HepG2 (cell line): Measurements from ENCODE around the gene NDUFB6.

Source experiments
- EZH2 ChIP-seq: conservative IDR thresholded peaks from 2 replicates; pipeline ENCODE4 v1.6.1; 2012; ENCODE audit warnings: mild to moderate bottlenecking, low read depth, low read length, moderate library complexity
- IRF2 ChIP-seq: IDR thresholded peaks from 2 replicates; pipeline ENCODE4 v1.6.1; 2018; ENCODE audit warnings: missing genetic modification reagents, missing compliant biosample characterization
- RAD21 ChIP-seq: fragments of 450-650 bp; formaldehyde crosslinking; IDR thresholded peaks from 2 replicates; pipeline ENCODE4 v1.5.0; 2020; ENCODE audit warnings: mild to moderate bottlenecking
- TAF1 ChIP-seq: sonication (generic); formaldehyde crosslinking; IDR thresholded peaks from 2 replicates; pipeline ENCODE4 v1.4.0; 2020; ENCODE audit warnings: missing genetic modification reagents
- TGIF2 ChIP-seq: IDR thresholded peaks from 2 replicates; pipeline ENCODE4 v1.6.1; 2016; ENCODE audit warnings: control low read depth, missing compliant biosample characterization
- ZNF557 ChIP-seq: sonication (generic); formaldehyde crosslinking; IDR thresholded peaks from 2 replicates; pipeline ENCODE4 v1.4.0; 2020; ENCODE audit warnings: missing genetic modification reagents
- TF ChIP-seq, protein P1 (sequence below): sonication (generic); formaldehyde crosslinking; IDR thresholded peaks from 2 replicates; pipeline ENCODE4 v1.4.0; 2020; ENCODE audit warnings: missing genetic modification reagents, mild to moderate bottlenecking, borderline replicate concordance
- TF ChIP-seq, protein P2 (sequence below): sonication (generic); formaldehyde crosslinking; IDR thresholded peaks from 2 replicates; pipeline ENCODE4 v1.4.0; 2020; ENCODE audit warnings: missing genetic modification reagents
- TF ChIP-seq, protein P3 (sequence below): IDR thresholded peaks from 2 replicates; pipeline ENCODE4 v1.6.1; 2016; ENCODE audit warnings: low read depth, control low read depth
- TF ChIP-seq, protein P4 (sequence below): sonication (generic); formaldehyde crosslinking; IDR thresholded peaks from 2 replicates; pipeline ENCODE4 v1.5.0; 2020; ENCODE audit warnings: mild to moderate bottlenecking, missing genetic modification reagents, moderate library complexity
- TF ChIP-seq, protein P5 (sequence below), 2 experiments: IDR thresholded peaks; 2 replicates each; pipeline ENCODE4 v1.6.1; 2011 to 2012; ENCODE audit warnings: low read length in 2 of 2, borderline replicate concordance in 1 of 2, low read depth in 1 of 2, mild to moderate bottlenecking in 1 of 2, moderate library complexity in 1 of 2
- TF ChIP-seq, protein P6 (sequence below): sonication (generic); formaldehyde crosslinking; IDR thresholded peaks from 2 replicates; pipeline ENCODE4 v1.4.0; 2020; ENCODE audit warnings: missing genetic modification reagents

DNA sequence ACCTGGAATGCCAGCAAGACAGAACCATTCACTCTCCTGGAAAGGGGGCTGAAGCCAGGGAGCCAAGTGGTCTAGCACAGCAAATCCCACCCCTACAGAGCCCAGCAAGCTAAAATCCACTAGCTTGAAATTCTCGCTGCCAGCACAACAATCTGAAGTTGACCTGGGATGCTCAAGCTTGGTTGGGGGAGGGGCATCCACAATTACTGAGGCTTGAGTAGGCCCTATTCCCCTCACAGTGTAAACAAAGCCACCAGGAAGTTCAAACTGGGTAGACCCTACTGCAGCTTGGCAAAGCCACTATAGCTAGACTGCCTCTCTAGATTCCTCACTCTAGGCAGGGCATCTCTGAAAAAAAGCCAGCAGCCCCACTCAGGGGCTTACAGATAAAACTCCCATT, 64.2 kb downstream of the NDUFB6 start:
- TF ChIP-seq TAF1 (CRISPR knock-in tag), result no peak
- TF ChIP-seq EZH2, result no peak
- TF ChIP-seq, protein P1, sequence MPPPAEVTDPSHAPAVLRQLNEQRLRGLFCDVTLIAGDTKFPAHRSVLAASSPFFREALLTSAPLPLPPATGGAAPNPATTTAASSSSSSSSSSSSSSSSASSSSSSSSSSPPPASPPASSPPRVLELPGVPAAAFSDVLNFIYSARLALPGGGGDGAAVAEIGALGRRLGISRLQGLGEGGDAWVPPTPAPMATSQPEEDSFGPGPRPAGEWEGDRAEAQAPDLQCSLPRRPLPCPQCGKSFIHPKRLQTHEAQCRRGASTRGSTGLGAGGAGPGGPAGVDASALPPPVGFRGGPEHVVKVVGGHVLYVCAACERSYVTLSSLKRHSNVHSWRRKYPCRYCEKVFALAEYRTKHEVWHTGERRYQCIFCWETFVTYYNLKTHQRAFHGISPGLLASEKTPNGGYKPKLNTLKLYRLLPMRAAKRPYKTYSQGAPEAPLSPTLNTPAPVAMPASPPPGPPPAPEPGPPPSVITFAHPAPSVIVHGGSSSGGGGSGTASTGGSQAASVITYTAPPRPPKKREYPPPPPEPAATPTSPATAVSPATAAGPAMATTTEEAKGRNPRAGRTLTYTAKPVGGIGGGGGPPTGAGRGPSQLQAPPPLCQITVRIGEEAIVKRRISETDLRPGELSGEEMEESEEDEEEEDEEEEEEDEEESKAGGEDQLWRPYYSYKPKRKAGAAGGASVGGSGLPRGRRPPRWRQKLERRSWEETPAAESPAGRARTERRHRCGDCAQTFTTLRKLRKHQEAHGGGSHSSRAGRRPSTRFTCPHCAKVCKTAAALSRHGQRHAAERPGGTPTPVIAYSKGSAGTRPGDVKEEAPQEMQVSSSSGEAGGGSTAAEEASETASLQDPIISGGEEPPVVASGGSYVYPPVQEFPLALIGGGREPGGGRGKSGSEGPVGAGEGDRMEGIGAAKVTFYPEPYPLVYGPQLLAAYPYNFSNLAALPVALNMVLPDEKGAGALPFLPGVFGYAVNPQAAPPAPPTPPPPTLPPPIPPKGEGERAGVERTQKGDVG, result no peak
- TF ChIP-seq, protein P2, sequence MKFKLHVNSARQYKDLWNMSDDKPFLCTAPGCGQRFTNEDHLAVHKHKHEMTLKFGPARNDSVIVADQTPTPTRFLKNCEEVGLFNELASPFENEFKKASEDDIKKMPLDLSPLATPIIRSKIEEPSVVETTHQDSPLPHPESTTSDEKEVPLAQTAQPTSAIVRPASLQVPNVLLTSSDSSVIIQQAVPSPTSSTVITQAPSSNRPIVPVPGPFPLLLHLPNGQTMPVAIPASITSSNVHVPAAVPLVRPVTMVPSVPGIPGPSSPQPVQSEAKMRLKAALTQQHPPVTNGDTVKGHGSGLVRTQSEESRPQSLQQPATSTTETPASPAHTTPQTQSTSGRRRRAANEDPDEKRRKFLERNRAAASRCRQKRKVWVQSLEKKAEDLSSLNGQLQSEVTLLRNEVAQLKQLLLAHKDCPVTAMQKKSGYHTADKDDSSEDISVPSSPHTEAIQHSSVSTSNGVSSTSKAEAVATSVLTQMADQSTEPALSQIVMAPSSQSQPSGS, result no peak
- TF ChIP-seq, protein P3, sequence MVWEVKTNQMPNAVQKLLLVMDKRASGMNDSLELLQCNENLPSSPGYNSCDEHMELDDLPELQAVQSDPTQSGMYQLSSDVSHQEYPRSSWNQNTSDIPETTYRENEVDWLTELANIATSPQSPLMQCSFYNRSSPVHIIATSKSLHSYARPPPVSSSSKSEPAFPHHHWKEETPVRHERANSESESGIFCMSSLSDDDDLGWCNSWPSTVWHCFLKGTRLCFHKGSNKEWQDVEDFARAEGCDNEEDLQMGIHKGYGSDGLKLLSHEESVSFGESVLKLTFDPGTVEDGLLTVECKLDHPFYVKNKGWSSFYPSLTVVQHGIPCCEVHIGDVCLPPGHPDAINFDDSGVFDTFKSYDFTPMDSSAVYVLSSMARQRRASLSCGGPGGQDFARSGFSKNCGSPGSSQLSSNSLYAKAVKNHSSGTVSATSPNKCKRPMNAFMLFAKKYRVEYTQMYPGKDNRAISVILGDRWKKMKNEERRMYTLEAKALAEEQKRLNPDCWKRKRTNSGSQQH (CRISPR knock-in tag), result no peak
- TF ChIP-seq TGIF2 (CRISPR knock-in tag), result no peak
- TF ChIP-seq, protein P4, sequence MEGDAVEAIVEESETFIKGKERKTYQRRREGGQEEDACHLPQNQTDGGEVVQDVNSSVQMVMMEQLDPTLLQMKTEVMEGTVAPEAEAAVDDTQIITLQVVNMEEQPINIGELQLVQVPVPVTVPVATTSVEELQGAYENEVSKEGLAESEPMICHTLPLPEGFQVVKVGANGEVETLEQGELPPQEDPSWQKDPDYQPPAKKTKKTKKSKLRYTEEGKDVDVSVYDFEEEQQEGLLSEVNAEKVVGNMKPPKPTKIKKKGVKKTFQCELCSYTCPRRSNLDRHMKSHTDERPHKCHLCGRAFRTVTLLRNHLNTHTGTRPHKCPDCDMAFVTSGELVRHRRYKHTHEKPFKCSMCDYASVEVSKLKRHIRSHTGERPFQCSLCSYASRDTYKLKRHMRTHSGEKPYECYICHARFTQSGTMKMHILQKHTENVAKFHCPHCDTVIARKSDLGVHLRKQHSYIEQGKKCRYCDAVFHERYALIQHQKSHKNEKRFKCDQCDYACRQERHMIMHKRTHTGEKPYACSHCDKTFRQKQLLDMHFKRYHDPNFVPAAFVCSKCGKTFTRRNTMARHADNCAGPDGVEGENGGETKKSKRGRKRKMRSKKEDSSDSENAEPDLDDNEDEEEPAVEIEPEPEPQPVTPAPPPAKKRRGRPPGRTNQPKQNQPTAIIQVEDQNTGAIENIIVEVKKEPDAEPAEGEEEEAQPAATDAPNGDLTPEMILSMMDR (CRISPR knock-in tag), result no peak
- no peak for TF ChIP-seq IRF2 (CRISPR knock-in tag)
- no peak for TF ChIP-seq ZNF557 (CRISPR knock-in tag)
- TF ChIP-seq, protein P5, sequence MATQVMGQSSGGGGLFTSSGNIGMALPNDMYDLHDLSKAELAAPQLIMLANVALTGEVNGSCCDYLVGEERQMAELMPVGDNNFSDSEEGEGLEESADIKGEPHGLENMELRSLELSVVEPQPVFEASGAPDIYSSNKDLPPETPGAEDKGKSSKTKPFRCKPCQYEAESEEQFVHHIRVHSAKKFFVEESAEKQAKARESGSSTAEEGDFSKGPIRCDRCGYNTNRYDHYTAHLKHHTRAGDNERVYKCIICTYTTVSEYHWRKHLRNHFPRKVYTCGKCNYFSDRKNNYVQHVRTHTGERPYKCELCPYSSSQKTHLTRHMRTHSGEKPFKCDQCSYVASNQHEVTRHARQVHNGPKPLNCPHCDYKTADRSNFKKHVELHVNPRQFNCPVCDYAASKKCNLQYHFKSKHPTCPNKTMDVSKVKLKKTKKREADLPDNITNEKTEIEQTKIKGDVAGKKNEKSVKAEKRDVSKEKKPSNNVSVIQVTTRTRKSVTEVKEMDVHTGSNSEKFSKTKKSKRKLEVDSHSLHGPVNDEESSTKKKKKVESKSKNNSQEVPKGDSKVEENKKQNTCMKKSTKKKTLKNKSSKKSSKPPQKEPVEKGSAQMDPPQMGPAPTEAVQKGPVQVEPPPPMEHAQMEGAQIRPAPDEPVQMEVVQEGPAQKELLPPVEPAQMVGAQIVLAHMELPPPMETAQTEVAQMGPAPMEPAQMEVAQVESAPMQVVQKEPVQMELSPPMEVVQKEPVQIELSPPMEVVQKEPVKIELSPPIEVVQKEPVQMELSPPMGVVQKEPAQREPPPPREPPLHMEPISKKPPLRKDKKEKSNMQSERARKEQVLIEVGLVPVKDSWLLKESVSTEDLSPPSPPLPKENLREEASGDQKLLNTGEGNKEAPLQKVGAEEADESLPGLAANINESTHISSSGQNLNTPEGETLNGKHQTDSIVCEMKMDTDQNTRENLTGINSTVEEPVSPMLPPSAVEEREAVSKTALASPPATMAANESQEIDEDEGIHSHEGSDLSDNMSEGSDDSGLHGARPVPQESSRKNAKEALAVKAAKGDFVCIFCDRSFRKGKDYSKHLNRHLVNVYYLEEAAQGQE (IDR thresholded peaks at IDR 0.05; ENCODE audit: borderline replicate concordance in 1 of 2, low read depth in 1 of 2, low read length in 2 of 2), result no peak
- no peak for TF ChIP-seq RAD21
- TF ChIP-seq, protein P6, sequence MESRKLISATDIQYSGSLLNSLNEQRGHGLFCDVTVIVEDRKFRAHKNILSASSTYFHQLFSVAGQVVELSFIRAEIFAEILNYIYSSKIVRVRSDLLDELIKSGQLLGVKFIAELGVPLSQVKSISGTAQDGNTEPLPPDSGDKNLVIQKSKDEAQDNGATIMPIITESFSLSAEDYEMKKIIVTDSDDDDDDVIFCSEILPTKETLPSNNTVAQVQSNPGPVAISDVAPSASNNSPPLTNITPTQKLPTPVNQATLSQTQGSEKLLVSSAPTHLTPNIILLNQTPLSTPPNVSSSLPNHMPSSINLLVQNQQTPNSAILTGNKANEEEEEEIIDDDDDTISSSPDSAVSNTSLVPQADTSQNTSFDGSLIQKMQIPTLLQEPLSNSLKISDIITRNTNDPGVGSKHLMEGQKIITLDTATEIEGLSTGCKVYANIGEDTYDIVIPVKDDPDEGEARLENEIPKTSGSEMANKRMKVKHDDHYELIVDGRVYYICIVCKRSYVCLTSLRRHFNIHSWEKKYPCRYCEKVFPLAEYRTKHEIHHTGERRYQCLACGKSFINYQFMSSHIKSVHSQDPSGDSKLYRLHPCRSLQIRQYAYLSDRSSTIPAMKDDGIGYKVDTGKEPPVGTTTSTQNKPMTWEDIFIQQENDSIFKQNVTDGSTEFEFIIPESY (CRISPR knock-in tag), result no peak
